ENCODE data around the gene TTC21A. TPM values are rescaled to one million over a fixed set of nuclear protein-coding genes. Genes with fewer than 3 reads are reported as not detected.

The TTC21A gene
- total RNA-seq, 4 donors from 2014 or later, result 0.33 to 4.3 (median 1.1) TPM

DNA sequence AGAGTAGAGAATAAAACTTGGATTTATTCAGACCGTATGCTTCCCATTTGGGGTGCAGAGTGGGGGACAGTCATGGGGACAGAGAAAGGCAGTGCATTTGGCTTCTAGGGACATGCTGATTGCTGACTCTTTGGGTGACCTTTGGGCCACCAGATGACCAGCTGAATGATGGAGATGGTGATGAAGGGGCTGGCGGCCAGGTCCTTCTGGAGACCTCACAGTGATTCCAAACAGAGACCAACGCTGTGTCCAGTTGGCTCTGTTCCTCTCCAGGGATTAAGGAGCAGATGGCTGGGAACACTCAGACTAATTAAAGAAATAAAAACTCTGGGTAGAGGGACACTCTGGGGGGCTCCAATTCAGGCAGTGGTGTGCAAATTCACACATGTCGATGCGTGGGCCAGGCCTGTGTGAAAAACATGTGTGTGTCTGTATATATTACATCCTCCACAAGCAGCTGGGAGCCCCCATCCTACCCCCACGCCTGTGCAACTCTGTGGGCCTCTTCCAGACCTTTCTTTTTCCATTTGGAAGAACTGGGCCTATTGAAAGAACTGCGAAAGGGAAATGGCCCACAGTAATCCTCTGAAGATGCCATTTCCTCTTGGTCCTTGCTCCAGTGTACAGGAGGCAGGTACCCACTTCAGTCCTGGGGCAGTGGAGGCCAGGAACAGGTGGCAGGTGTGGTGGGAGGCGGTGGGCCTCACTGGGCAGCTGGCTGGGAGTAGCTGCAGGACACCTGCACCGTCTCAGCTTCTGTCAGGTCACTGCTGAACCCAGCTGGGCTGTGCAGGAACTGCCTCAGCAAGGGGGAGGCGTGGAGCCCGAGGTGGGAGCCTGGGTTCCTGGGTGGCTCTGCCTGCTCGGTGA is 76.0 kb downstream of the TTC21A start:
- peaks cover 67% of the 10 kb centered on the region in 2 donors for H3K4me1 ChIP-seq
- no peak overlapping the region for H3K4me3 ChIP-seq
- H3K36me3 ChIP-seq, result peaks cover 0 to 36% of the 10 kb centered on the region in 2 donors
- intact Hi-C loops (cut with DNase I; ENCODE audit: low total_unique reads), result loop anchor here (5.0 kb wide), 1 partner anchor 199 kb away; the partner anchor contains the start of gene SLC25A38
- no peak for DNase-seq
- no peak for TF ChIP-seq POLR2A (IDR thresholded peaks at IDR 0.05)
- TF ChIP-seq, protein P1, sequence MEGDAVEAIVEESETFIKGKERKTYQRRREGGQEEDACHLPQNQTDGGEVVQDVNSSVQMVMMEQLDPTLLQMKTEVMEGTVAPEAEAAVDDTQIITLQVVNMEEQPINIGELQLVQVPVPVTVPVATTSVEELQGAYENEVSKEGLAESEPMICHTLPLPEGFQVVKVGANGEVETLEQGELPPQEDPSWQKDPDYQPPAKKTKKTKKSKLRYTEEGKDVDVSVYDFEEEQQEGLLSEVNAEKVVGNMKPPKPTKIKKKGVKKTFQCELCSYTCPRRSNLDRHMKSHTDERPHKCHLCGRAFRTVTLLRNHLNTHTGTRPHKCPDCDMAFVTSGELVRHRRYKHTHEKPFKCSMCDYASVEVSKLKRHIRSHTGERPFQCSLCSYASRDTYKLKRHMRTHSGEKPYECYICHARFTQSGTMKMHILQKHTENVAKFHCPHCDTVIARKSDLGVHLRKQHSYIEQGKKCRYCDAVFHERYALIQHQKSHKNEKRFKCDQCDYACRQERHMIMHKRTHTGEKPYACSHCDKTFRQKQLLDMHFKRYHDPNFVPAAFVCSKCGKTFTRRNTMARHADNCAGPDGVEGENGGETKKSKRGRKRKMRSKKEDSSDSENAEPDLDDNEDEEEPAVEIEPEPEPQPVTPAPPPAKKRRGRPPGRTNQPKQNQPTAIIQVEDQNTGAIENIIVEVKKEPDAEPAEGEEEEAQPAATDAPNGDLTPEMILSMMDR (IDR thresholded peaks at IDR 0.05 in 4 of 5, conservative IDR thresholded peaks at IDR 0.05 in 1 of 5), result no peak
- no peaks in the 10 kb centered on the region for H3K27me3 ChIP-seq
- ATAC-seq, result no peak
- peak overlapping the region; percentile 86 to 100 (median 94) for H3K27ac ChIP-seq
- H3K9me3 ChIP-seq, result no peaks in the 10 kb centered on the region
- in situ Hi-C loops (cut with MboI; ENCODE audit: low sequenced_read_pairs in 4 of 4), result loop anchor here in 1 of 4 donors (25.0 kb wide), 1 partner anchor 1279 kb away; the partner anchor contains the start of gene RPL14

DNA sequence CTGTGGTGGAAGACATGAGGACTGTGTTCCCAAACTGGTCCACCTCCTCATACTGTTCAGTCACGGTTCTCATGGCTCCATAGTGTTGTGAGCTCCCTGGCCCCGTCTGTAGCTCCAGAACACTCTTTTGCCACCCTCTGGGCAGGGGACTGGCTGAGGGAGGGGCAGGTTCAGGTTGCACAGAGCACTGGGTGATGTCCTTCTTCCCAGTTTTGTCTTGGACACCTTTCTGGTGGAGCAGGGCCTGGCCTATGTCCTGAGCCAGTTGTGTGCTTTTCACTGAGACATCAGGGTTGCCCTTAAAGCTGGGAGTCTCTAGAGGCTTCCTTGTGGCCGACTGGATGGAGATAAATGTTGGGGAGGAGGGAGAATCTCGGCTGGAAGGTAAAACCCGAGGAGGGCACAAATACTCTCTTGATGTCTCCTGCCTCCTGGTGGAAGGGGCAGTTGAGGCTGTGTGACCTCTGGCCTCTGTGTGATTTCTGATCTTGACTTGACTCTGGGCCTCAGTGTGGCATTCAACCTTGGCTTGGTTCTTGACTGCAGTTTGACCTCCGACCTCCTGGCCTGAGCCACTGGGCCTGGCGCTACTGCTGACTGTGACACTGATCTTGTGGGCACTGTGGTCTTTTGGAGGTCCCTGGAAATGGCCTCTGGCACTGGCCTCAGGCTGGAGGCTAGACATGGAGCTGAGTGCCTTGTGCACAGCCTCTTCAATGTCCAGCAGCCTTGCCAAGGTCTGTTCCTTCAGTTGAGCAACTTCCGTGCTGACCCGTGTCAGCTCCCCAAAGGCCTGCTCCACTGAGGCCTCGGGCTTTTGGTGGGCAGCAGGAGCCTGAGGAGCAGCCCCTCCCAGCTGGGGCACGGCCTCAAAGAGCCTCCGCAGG is 76.8 kb downstream of the TTC21A start:
- H3K4me1 ChIP-seq, result peaks cover 65 to 66% of the 10 kb centered on the region in 2 donors
- no peaks in the 10 kb centered on the region for H3K27me3 ChIP-seq
- ATAC-seq (peak in 1 of 2 donors; percentile 22), DNase-seq (peak in 1 of 2 donors; percentile 60)
- no peak overlapping the region for H3K4me3 ChIP-seq
- peak overlapping the region; percentile 86 to 100 (median 94) for H3K27ac ChIP-seq
- intact Hi-C loops (cut with DNase I; ENCODE audit: low total_unique reads), result loop anchor here (5.0 kb wide), 1 partner anchor 198 kb away; the partner anchor contains the start of gene SLC25A38
- no peaks in the 10 kb centered on the region for H3K9me3 ChIP-seq
- in situ Hi-C loops (cut with MboI; ENCODE audit: low sequenced_read_pairs in 4 of 4), result loop anchor here in 1 of 4 donors (25.0 kb wide), 1 partner anchor 1278 kb away; the partner anchor contains the start of gene RPL14
- TF ChIP-seq, protein P1 (IDR thresholded peaks at IDR 0.05 in 4 of 5, conservative IDR thresholded peaks at IDR 0.05 in 1 of 5), result no peak
- TF ChIP-seq POLR2A (IDR thresholded peaks at IDR 0.05), result no peak
- peaks cover 0 to 41% of the 10 kb centered on the region in 2 donors for H3K36me3 ChIP-seq

DNA sequence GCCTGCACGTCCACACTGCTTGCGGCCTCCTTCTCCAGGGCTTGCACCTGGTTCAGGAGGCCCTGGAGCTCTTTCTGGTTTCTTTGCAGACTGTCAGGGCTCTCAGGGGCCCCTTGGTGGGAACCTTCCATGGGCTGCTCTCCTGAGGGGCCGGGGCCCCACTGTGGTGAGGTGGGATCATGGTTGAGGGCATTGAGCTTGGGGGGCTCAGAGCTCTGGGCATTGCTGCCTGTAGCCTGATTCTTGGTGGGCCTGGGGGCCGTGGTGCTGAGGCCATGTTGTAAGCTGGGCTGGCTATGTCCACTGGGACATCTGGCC is 77.4 kb downstream of the TTC21A start:
- intact Hi-C loops (cut with DNase I; ENCODE audit: low total_unique reads) (loop anchor here (5.0 kb wide), 1 partner anchor 197 kb away; the partner anchor contains the start of gene SLC25A38), in situ Hi-C loops (cut with MboI; ENCODE audit: low sequenced_read_pairs in 4 of 4) (loop anchor here in 1 of 4 donors (25.0 kb wide), 1 partner anchor 1277 kb away; the partner anchor contains the start of gene RPL14)
- peak overlapping the region; percentile 86 to 100 (median 94) for H3K27ac ChIP-seq
- no peak overlapping the region for H3K4me3 ChIP-seq
- no peaks in the 10 kb centered on the region for H3K9me3 ChIP-seq
- TF ChIP-seq, protein P1 (IDR thresholded peaks at IDR 0.05 in 4 of 5, conservative IDR thresholded peaks at IDR 0.05 in 1 of 5), result no peak
- no peak for TF ChIP-seq POLR2A (IDR thresholded peaks at IDR 0.05)
- ATAC-seq, result no peak
- peaks cover 69% of the 10 kb centered on the region in 2 donors for H3K4me1 ChIP-seq
- DNase-seq, result no peak
- H3K27me3 ChIP-seq, result no peaks in the 10 kb centered on the region
- peaks cover 0 to 41% of the 10 kb centered on the region in 2 donors for H3K36me3 ChIP-seq

DNA sequence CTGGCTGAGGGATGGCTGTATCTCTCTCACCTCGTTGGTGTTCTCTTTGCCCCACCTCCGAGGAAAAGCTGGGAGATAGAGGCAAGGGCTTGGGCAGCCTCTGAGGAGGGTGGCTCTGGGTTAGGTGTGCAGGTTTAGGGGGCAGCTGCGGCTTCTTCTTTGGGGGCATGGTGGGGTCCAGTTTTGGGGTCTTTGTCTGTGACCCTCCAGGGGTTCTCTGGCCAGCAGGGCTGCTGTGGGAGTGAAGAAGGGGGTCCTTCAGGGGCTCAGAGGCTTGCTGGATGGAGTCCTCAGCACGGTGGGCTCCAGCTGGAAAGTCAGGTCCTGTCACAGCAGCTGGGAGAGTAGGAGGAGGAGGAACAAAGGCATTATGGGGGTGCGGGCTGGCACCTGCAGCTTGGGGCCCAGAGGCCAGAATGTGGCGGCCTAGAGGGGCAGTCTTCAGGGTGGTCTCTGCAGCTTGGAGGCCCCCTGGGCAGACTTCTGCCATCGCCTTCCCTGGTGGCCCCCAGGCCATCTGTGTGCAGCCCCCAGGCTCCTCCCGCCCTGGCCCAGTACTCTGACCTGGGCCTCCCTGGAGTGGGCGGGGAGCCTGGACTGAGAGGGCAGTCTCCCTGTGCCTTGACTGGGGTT is 78.0 kb downstream of the TTC21A start:
- Histone ChIP-seq H3K4me1 (peaks cover 69% of the 10 kb centered on the region in 2 donors), H3K36me3 (peaks cover 0 to 41% of the 10 kb centered on the region in 2 donors), H3K9me3 (no peaks in the 10 kb centered on the region), H3K27me3 (no peaks in the 10 kb centered on the region), H3K4me3 (no peak overlapping the region), H3K27ac (peak overlapping the region; percentile 86 to 100 (median 94))
- intact Hi-C loops (cut with DNase I; ENCODE audit: low total_unique reads) (no loop called here), in situ Hi-C loops (cut with MboI; ENCODE audit: low sequenced_read_pairs in 4 of 4) (loop anchor here in 1 of 4 donors (25.0 kb wide), 1 partner anchor 1277 kb away; the partner anchor contains the start of gene RPL14)
- no peak for TF ChIP-seq POLR2A (IDR thresholded peaks at IDR 0.05)
- TF ChIP-seq, protein P1 (IDR thresholded peaks at IDR 0.05 in 4 of 5, conservative IDR thresholded peaks at IDR 0.05 in 1 of 5), result no peak
- DNase-seq (no peak), ATAC-seq (no peak)
